Activated B cell treated with CpG ODN at 0.5 μM for 24 hours (primary cell): ENCODE measurements around the gene ENAH. TPM values are rescaled to one million over a fixed set of nuclear protein-coding genes. Genes with fewer than 3 reads are reported as not detected.
A peak's percentile ranks its signal among the peaks of the same experiment; 100 is the strongest.
"Not testable (repeated sequence)": the region's sequence is repeated elsewhere in the genome, so short reads cannot be mapped to it uniquely, and the experiment has no call there.

Experiments
- ATAC-seq: fragments of 200-7000 bp; cut with Tn5 transposase; one replicate; pipeline ENCODE4 v1.10.0; 2021; ENCODE audit warnings: low read depth, mild to moderate bottlenecking, moderate library complexity
- CTCF ChIA-PET: fragments of 350-600 bp; sonication (Branson Sonifier 250); formaldehyde crosslinking; loops from one replicate; lab custom pipeline; 2021; ENCODE audit warnings: antibody characterized with exemption; lab: Charles Lee
- POLR2A ChIA-PET: fragments of 350-600 bp; sonication (Branson Sonifier 250); formaldehyde crosslinking; loops from one replicate; lab custom pipeline; 2021; ENCODE audit warnings: antibody characterized with exemption; lab: Charles Lee
- DNase-seq: peaks from one replicate; pipeline ENCODE4 v3.0.0; 2022
- H3K27ac Mint-ChIP-seq: one replicate; pipeline ENCODE4 v1.8.0; 2020; ENCODE audit warnings: mixed read lengths
- H3K27me3 Mint-ChIP-seq: one replicate; pipeline ENCODE4 v1.8.0; 2021; ENCODE audit warnings: mixed read lengths
- H3K36me3 Mint-ChIP-seq: one replicate; pipeline ENCODE4 v1.8.0; 2021; ENCODE audit warnings: low read depth, mixed read lengths
- H3K4me1 Mint-ChIP-seq: one replicate; pipeline ENCODE4 v1.8.0; 2021; ENCODE audit warnings: mixed read lengths
- H3K4me3 Mint-ChIP-seq: one replicate; pipeline ENCODE4 v1.8.0; 2020; ENCODE audit warnings: mild to moderate bottlenecking, mixed read lengths
- H3K9me3 Mint-ChIP-seq: one replicate; pipeline ENCODE4 v1.8.0; 2020; ENCODE audit warnings: mixed read lengths
- intact Hi-C: fragments of 100-400 bp; cut with micrococcal nuclease; formaldehyde crosslinking; loops from one replicate; pipeline ENCODE4 v1.15.1; 2024
- total RNA-seq: library from RNA; stranded (reverse); gene quantifications from 2 replicates; pipeline ENCODE4 v1.2.3, GENCODE V29; 2022
- TF ChIP-seq, protein P1 (sequence below): fragments of 200-600 bp; IDR thresholded peaks from one replicate; pipeline ENCODE4 v1.8.0; 2022; ENCODE audit warnings: antibody characterized with exemption, mild to moderate bottlenecking

ENAH gene
- total RNA-seq, 1 donor from 2014 or later: 1.2 TPM

DNA sequence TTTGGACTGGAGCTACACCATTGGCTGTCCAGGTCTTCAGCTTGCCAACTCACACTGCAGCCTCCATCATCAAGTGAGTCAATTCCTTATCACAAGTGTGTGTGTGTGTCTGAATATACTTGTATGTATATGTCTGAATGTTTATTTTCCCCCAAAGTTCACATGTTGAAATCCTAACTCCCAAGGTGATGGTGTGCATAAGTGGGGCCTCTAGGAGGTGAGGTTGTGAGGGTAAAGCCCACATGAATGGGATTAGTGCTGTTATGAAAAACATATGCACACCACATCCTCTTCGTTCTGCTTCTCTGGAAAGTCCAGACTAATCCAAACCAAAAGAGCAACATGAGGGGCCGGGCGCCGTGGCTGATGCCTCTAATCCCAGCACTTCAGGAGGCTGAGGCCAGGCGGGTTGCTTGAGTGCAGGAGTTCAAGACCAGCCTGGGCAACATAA is 176.4 kb downstream of the ENAH start:
- no peaks in the 10 kb centered on the region for H3K9me3 Mint-ChIP-seq
- H3K4me3 Mint-ChIP-seq: no peak overlapping the region
- DNase-seq (no peak), ATAC-seq (no peak)
- peaks cover 54% of the 10 kb centered on the region for H3K4me1 Mint-ChIP-seq
- intact Hi-C loops: loop anchor here (5.0 kb wide), 2 partner anchors 176 to 646 kb away; partner anchors contain the start of gene ENAH
- H3K27me3 Mint-ChIP-seq: no peaks in the 10 kb centered on the region
- no peak overlapping the region for H3K27ac Mint-ChIP-seq
- POLR2A ChIA-PET: interaction anchor here (1.1 to 5.9 kb wide), 2 partner anchors 9 to 15 kb away, joined by 3 to 44 read pairs; no protein-coding TSS in a partner anchor
- no peaks in the 10 kb centered on the region for H3K36me3 Mint-ChIP-seq
- CTCF ChIA-PET: interaction anchor here (1.0 to 3.3 kb wide), 4 partner anchors 9 to 435 kb away, joined by 3 to 12 read pairs (median 5); partner anchors contain the start of gene ENAH
- TF ChIP-seq, protein P1, sequence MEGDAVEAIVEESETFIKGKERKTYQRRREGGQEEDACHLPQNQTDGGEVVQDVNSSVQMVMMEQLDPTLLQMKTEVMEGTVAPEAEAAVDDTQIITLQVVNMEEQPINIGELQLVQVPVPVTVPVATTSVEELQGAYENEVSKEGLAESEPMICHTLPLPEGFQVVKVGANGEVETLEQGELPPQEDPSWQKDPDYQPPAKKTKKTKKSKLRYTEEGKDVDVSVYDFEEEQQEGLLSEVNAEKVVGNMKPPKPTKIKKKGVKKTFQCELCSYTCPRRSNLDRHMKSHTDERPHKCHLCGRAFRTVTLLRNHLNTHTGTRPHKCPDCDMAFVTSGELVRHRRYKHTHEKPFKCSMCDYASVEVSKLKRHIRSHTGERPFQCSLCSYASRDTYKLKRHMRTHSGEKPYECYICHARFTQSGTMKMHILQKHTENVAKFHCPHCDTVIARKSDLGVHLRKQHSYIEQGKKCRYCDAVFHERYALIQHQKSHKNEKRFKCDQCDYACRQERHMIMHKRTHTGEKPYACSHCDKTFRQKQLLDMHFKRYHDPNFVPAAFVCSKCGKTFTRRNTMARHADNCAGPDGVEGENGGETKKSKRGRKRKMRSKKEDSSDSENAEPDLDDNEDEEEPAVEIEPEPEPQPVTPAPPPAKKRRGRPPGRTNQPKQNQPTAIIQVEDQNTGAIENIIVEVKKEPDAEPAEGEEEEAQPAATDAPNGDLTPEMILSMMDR: no peak

DNA sequence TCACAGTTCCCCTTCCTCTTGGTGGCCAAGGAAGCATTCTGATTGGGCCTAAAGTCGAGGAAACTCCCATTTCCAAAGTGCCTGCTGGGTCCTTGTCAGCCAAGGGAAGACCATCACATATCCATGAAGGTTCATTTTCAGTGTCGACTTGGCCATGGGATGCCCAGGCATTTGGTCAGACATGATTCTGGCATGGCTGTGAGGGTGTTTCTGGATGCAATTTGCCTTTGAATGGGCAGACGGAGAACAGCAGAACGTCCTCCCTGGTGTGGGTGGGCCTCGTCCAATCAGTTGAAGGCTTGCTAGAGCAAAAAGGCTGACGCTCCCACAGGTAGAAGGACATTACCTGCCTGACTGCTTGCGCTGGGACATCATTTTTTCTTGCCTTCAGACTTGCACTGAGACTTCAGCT is 176.8 kb downstream of the ENAH start:
- Mint-ChIP-seq H3K36me3 (no peaks in the 10 kb centered on the region), H3K4me1 (peaks cover 49% of the 10 kb centered on the region), H3K4me3 (no peak overlapping the region), H3K27me3 (no peaks in the 10 kb centered on the region), H3K27ac (no peak overlapping the region), H3K9me3 (no peaks in the 10 kb centered on the region)
- TF ChIP-seq, protein P1: no peak
- intact Hi-C loops: loop anchor here (5.0 kb wide), 2 partner anchors 176 to 646 kb away; partner anchors contain the start of gene ENAH
- ChIA-PET CTCF (interaction anchor here (0.8 to 3.3 kb wide), 6 partner anchors 8 to 509 kb away, joined by 3 to 12 read pairs (median 6); partner anchors contain the start of genes ENAH and SRP9), POLR2A (interaction anchor here (5.9 kb wide), 1 partner anchor 8 kb away, joined by 44 read pairs; no protein-coding TSS in a partner anchor)
- DNase-seq: no peak
- ATAC-seq: no peak

DNA sequence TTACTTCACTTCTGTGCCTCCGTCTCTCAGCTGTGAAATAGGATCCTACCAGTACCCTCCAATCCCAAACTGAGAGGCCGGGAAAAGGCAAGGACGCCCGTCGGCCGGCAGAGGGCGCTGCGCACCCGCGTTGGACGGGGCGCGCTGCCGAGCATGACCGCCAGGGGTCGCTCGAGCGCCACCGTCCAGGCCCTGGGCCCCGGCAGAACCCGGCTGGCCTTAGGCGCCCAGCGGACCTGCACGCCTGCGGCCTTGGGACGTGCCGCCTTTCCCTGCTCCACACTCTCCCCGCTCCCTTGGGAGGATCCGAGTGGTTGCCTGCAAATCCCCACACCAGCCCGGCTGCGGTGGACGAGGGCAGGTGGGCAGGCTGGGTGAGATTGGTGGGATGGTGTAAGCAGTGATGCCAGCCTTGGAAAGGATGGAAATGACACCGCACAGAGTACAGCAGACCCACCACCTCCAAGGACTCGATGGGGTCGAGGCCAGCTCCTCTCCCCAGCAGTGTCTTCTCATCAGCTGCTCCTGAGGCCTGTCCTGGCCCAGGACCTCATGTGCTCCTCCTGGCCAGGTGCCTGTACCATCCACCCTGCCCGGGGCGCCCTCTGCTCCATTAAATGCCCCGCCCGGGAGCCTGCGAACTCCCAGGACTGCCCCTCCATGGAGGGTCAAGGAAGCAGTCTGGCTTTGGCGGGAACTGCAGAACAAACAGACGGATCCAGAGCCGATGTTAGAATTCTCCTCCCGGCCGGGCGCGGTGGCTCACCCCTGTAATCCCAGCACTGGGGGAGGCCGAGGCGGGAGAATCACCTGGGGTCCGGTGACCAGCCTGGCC is 177.7 kb downstream of the ENAH start:
- TF ChIP-seq, protein P1: peak; percentile 100
- ATAC-seq (peak; percentile 83), DNase-seq (peak; percentile 84)
- no peaks in the 10 kb centered on the region for H3K9me3 Mint-ChIP-seq
- H3K27me3 Mint-ChIP-seq: no peaks in the 10 kb centered on the region
- H3K27ac Mint-ChIP-seq: no peak overlapping the region
- H3K4me3 Mint-ChIP-seq: no peak overlapping the region
- intact Hi-C loops: loop anchor here (1.0 to 5.0 kb wide), 9 partner anchors 79 to 647 kb away; partner anchors contain the start of genes ENAH and SRP9
- ChIA-PET CTCF (interaction anchor here (0.6 to 3.3 kb wide), 31 partner anchors 10 to 516 kb away, joined by 3 to 12 read pairs (median 4); partner anchors contain the start of genes LBR and SRP9), POLR2A (no interaction called here)
- no peaks in the 10 kb centered on the region for H3K36me3 Mint-ChIP-seq
- H3K4me1 Mint-ChIP-seq: peaks cover 40% of the 10 kb centered on the region

DNA sequence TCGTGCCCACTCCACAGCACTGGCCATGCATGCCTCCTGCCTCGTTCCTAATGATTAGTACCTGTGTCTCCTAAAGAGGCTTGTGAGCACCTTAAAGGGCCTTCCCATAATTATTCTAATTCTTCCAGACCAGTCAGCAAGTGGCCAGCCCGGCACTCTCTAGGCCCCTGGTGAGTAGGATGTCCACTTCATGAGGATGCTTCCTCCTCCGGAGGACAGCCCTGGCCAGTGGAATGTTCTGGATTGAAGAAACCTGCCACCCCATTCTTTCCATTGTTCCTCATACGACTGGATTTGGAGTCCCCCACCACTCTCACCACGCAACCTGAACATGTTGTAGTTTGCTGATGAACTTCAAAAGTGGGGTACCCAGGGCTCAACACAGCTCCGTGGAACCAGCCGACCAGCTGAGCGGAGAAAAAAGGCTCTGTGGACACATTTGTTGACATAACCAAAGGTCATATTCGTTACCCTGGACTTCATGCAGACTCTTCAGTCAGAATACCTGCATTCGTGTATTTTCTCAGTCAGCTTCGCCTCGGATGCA is 178.4 kb downstream of the ENAH start:
- no peaks in the 10 kb centered on the region for H3K36me3 Mint-ChIP-seq
- DNase-seq: no peak
- TF ChIP-seq, protein P1: no peak
- peaks cover 33% of the 10 kb centered on the region for H3K4me1 Mint-ChIP-seq
- H3K27me3 Mint-ChIP-seq: no peaks in the 10 kb centered on the region
- no peak overlapping the region for H3K4me3 Mint-ChIP-seq
- intact Hi-C loops: loop anchor here (2.0 kb wide), 1 partner anchor 374 kb away; no protein-coding TSS in a partner anchor
- ATAC-seq: no peak
- ChIA-PET POLR2A (no interaction called here), CTCF (interaction anchor here (0.6 to 3.3 kb wide), 30 partner anchors 11 to 517 kb away, joined by 3 to 12 read pairs (median 4); partner anchors contain the start of genes LBR and SRP9)
- peak overlapping the region; percentile 30 for H3K27ac Mint-ChIP-seq
- no peaks in the 10 kb centered on the region for H3K9me3 Mint-ChIP-seq

DNA sequence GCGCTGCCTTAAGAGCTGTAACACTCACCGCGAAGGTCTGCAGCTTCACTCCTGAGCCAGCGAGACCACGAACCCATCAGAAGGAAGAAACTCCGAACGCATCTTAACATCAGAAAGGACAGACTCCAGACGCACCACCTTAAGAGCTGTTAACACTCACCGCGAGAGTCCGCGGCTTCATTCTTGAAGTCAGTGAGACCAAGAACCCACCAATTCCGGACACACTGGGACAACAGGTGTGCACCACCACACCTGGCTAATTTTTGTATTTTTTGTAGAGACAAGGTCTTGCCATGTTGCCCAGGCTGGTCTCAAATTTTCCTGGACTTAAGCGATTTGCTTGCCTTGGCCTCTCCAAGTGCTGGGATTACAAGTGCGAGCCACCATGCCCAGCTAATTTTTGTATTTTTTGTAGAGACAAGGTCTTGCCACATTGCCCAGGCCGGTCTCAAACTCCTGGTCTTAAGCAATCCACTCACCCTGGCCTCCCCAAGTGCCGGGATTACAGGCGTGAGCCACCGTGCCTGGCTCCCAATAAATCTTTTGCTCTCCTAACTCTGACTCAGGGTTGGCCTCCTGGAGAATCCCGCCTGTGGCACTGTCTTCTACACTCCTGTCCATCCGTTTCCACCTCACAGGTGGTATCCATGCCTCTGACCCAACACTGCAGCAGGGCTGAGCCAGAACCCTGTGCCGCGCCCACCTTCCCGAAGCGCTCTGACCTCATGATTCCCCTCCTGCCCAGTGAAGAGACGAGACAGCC is 179.1 kb downstream of the ENAH start:
- POLR2A ChIA-PET: interaction anchor here (0.6 kb wide), 1 partner anchor 84 kb away, joined by 5 read pairs; no protein-coding TSS in a partner anchor
- not testable (repeated sequence) for H3K27ac Mint-ChIP-seq, H3K36me3 Mint-ChIP-seq, DNase-seq, H3K27me3 Mint-ChIP-seq, H3K9me3 Mint-ChIP-seq, H3K4me3 Mint-ChIP-seq, ATAC-seq
- CTCF ChIA-PET: interaction anchor here (0.7 to 3.3 kb wide), 20 partner anchors 11 to 513 kb away, joined by 3 to 12 read pairs (median 5); partner anchors contain the start of genes EPHX1 and SRP9
- intact Hi-C loops: loop anchor here (2.0 kb wide), 1 partner anchor 375 kb away; no protein-coding TSS in a partner anchor
- peaks cover 31% of the 10 kb centered on the region for H3K4me1 Mint-ChIP-seq

DNA sequence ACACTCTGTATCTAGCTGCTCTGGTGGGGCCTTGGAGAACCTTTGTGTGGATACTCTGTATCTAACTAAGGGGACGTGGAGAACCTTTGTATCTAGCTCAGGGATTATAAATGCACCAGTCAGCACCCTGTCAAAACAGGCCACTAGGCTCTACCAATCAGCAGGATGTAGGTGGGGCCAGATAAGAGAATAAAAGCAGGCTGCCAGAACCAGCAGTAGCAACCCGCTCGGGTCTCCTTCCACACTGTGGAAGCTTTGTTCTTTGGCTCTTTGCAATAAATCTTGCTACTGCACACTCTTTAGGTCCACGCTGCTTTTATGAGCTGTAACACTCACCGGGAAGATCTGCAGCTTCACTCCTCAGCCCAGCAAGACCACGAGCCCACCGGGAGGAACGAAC is 179.7 kb downstream of the ENAH start:
- H3K27me3 Mint-ChIP-seq, H3K9me3 Mint-ChIP-seq, H3K36me3 Mint-ChIP-seq, H3K27ac Mint-ChIP-seq, DNase-seq, H3K4me3 Mint-ChIP-seq, ATAC-seq, intact Hi-C loops: not testable (repeated sequence)
- POLR2A ChIA-PET: interaction anchor here (0.6 kb wide), 1 partner anchor 85 kb away, joined by 5 read pairs; no protein-coding TSS in a partner anchor
- CTCF ChIA-PET: interaction anchor here (0.9 to 3.3 kb wide), 4 partner anchors 49 to 514 kb away, joined by 3 to 12 read pairs (median 6); partner anchors contain the start of gene EPHX1
- peaks cover 31% of the 10 kb centered on the region for H3K4me1 Mint-ChIP-seq
